GM18867 (cell line): Measurements from ENCODE around the gene RPUSD3.

ENCODE experiments used
- ATAC-seq: cut with Tn5 transposase; IDR thresholded peaks from one replicate; pipeline ENCODE4 v1.9.1; 2021; ENCODE audit warnings: mild to moderate bottlenecking, moderate library complexity; ENCODE audit not compliant: unreplicated experiment

RPUSD3 gene

GRCh38 chr3:9806688-9807589 lies 36.9 kb downstream of the RPUSD3 start:
- no peak for ATAC-seq

GRCh38 chr3:9806137-9806536 lies 37.7 kb downstream of the RPUSD3 start:
- ATAC-seq = no peak

GRCh38 chr3:9804996-9805395 lies 38.8 kb downstream of the RPUSD3 start:
- ATAC-seq = no peak

GRCh38 chr3:9803494-9803893 lies 40.3 kb downstream of the RPUSD3 start:
- ATAC-seq = no peak

GRCh38 chr3:9800529-9800928 lies 43.3 kb downstream of the RPUSD3 start:
- ATAC-seq = no peak

GRCh38 chr3:9797196-9797945 lies 46.4 kb downstream of the RPUSD3 start:
- ATAC-seq = no peak

- no peak for ATAC-seq
Observed at GRCh38 chr3:9795207-9795606, 48.6 kb downstream of the RPUSD3 start.

GRCh38 chr3:9794400-9794799 lies 49.4 kb downstream of the RPUSD3 start:
- ATAC-seq = no peak

- peak; percentile 0 for ATAC-seq
Observed at GRCh38 chr3:9793161-9793781, 50.5 kb downstream of the RPUSD3 start.

- ATAC-seq = peak; percentile 82
Observed at GRCh38 chr3:9792405-9793160, 51.2 kb downstream of the RPUSD3 start, which contains the start of the genes ARPC4 and TADA3. ARPC4 (plus strand) TSS chr3:9793082; CDS start chr3:9793122, 40 bp downstream. TADA3 (minus strand) TSS chr3:9792473; CDS start chr3:9791466, 1,007 bp downstream.

GRCh38 chr3:9791790-9792404 lies 51.9 kb downstream of the RPUSD3 start:
- ATAC-seq = no peak

- ATAC-seq = no peak
Observed at GRCh38 chr3:9791127-9791526, 52.7 kb downstream of the RPUSD3 start.
